HEK293 (cell line): ENCODE results near the gene TAMALIN.

Experiments used
- CTCF ChIA-PET: fragments of 350-600 bp; formaldehyde crosslinking; extraction: SDS; loops from one replicate; lab custom pipeline; 2021; ENCODE audit warnings: antibody characterized with exemption; lab: Yijun Ruan, JAX
- POLR2A ChIA-PET: fragments of 300-600 bp; formaldehyde crosslinking; extraction: SDS; loops from one replicate; lab custom pipeline; 2020; ENCODE audit warnings: antibody characterized with exemption, inconsistent platforms; lab: Yijun Ruan, JAX
- H3K27ac ChIP-seq: fragments of 200-500 bp; sonication (Bioruptor generic); 2 replicates; pipeline ENCODE4 v1.5.1; 2014; ENCODE audit warnings: low read depth, low read length, control low read depth, inconsistent platforms; ENCODE audit errors: extremely low read depth
- H3K36me3 ChIP-seq, 2 experiments: fragments of 200-500 bp in 1 of 2; sonication (Bioruptor generic) in 1 of 2; 1 replicate in 1 of 2; 2 replicates in 1 of 2; pipeline ENCODE4 v1.5.1; 2014 to 2017; ENCODE audit warnings: inconsistent platforms in 2 of 2, low read length in 2 of 2; ENCODE audit not compliant: control insufficient read depth in 2 of 2, insufficient read depth in 1 of 2
- H3K4me1 ChIP-seq: fragments of 200-500 bp; sonication (Bioruptor generic); 2 replicates; pipeline ENCODE4 v1.5.1; 2014; ENCODE audit warnings: mild to moderate bottlenecking, low read length, inconsistent platforms; ENCODE audit not compliant: control insufficient read depth, insufficient read depth
- H3K4me3 ChIP-seq: 2 replicates; pipeline ENCODE4 v1.5.1; 2011; ENCODE audit warnings: low read depth, mild to moderate bottlenecking, control low read depth, low read length, moderate library complexity
- H3K9me3 ChIP-seq: fragments of 200-500 bp; sonication (Bioruptor generic); 2 replicates; pipeline ENCODE4 v1.5.1; 2014; ENCODE audit warnings: low read depth, low read length, inconsistent platforms; ENCODE audit not compliant: control insufficient read depth, insufficient read depth
- FEZF1 ChIP-seq: fragments of 450-650 bp; formaldehyde crosslinking; IDR thresholded peaks from 2 replicates; pipeline ENCODE4 v1.5.1; 2016; ENCODE audit warnings: missing biosample characterization, missing genetic modification characterization
- GLIS1 ChIP-seq: fragments of 450-650 bp; formaldehyde crosslinking; IDR thresholded peaks from 2 replicates; pipeline ENCODE4 v1.5.1; 2016; ENCODE audit warnings: missing biosample characterization, missing genetic modification characterization
- GLIS2 ChIP-seq: fragments of 450-650 bp; formaldehyde crosslinking; IDR thresholded peaks from 2 replicates; pipeline ENCODE4 v1.5.1; 2016; ENCODE audit warnings: missing biosample characterization, missing genetic modification characterization
- KLF1 ChIP-seq: fragments of 450-650 bp; formaldehyde crosslinking; IDR thresholded peaks from 2 replicates; pipeline ENCODE4 v1.5.1; 2016; ENCODE audit warnings: missing biosample characterization, missing genetic modification characterization
- SP2 ChIP-seq: fragments of 450-650 bp; formaldehyde crosslinking; IDR thresholded peaks from 2 replicates; pipeline ENCODE4 v1.5.1; 2016; ENCODE audit warnings: missing biosample characterization, missing genetic modification characterization
- TCF7L2 ChIP-seq: IDR thresholded peaks from 2 replicates; pipeline ENCODE4 v1.6.1; 2011; ENCODE audit warnings: low read depth, mild to moderate bottlenecking, inconsistent platforms, low read length, moderate library complexity, borderline replicate concordance
- ZBTB20 ChIP-seq: fragments of 450-650 bp; formaldehyde crosslinking; IDR thresholded peaks from 2 replicates; pipeline ENCODE4 v1.5.1; 2016; ENCODE audit warnings: missing biosample characterization, missing genetic modification characterization
- ZIC2 ChIP-seq: fragments of 450-650 bp; formaldehyde crosslinking; IDR thresholded peaks from 2 replicates; pipeline ENCODE4 v1.5.1; 2016; ENCODE audit warnings: missing biosample characterization, missing genetic modification characterization
- ZNF184 ChIP-seq: fragments of 450-650 bp; IDR thresholded peaks from 2 replicates; pipeline ENCODE4 v1.5.1; 2018; ENCODE audit warnings: missing biosample characterization, mild to moderate bottlenecking, missing genetic modification characterization
- ZNF266 ChIP-seq: fragments of 450-650 bp; formaldehyde crosslinking; IDR thresholded peaks from 2 replicates; pipeline ENCODE4 v1.5.1; 2016; ENCODE audit warnings: missing biosample characterization, missing genetic modification characterization, low read depth
- ZNF335 ChIP-seq: fragments of 450-650 bp; formaldehyde crosslinking; conservative IDR thresholded peaks from 2 replicates; pipeline ENCODE4 v1.5.1; 2016; ENCODE audit warnings: missing biosample characterization, missing genetic modification characterization
- ZNF354C ChIP-seq: fragments of 450-650 bp; formaldehyde crosslinking; IDR thresholded peaks from 2 replicates; pipeline ENCODE4 v1.5.1; 2016; ENCODE audit warnings: missing biosample characterization, missing genetic modification characterization, low read depth, borderline replicate concordance
- ZNF521 ChIP-seq: fragments of 450-650 bp; formaldehyde crosslinking; IDR thresholded peaks from 2 replicates; pipeline ENCODE4 v1.5.1; 2017; ENCODE audit warnings: missing biosample characterization, mild to moderate bottlenecking, missing genetic modification characterization
- ZNF768 ChIP-seq: fragments of 450-650 bp; formaldehyde crosslinking; IDR thresholded peaks from 2 replicates; pipeline ENCODE4 v1.5.1; 2018; ENCODE audit warnings: missing biosample characterization, mild to moderate bottlenecking, missing genetic modification characterization
- TF ChIP-seq, protein P1 (sequence below): fragments of 450-650 bp; IDR thresholded peaks from 2 replicates; pipeline ENCODE4 v1.5.1; 2018; ENCODE audit warnings: missing biosample characterization, mild to moderate bottlenecking, missing genetic modification characterization
- TF ChIP-seq, protein P2 (sequence below): fragments of 450-650 bp; formaldehyde crosslinking; IDR thresholded peaks from 2 replicates; pipeline ENCODE4 v1.5.1; 2016; ENCODE audit warnings: missing biosample characterization, missing genetic modification characterization
- TF ChIP-seq, protein P3 (sequence below): fragments of 450-650 bp; formaldehyde crosslinking; IDR thresholded peaks from 2 replicates; pipeline ENCODE4 v1.5.1; 2017; ENCODE audit warnings: missing biosample characterization, missing genetic modification characterization

Gene TAMALIN

DNA sequence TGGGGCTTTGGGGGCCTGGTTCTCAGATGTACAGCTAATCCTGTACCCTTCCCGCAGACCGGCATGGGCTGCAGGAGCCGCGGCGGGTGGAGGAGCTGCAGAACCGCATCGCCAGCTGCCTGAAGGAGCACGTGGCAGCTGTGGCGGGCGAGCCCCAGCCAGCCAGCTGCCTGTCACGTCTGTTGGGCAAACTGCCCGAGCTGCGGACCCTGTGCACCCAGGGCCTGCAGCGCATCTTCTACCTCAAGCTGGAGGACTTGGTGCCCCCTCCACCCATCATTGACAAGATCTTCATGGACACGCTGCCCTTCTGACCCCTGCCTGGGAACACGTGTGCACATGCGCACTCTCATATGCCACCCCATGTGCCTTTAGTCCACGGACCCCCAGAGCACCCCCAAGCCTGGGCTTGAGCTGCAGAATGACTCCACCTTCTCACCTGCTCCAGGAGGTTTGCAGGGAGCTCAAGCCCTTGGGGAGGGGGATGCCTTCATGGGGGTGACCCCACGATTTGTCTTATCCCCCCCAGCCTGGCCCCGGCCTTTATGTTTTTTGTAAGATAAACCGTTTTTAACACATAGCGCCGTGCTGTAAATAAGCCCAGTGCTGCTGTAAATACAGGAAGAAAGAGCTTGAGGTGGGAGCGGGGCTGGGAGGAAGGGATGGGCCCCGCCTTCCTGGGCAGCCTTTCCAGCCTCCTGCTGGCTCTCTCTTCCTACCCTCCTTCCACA is 52.0 kb downstream of the TAMALIN start:
- no peaks in the 10 kb centered on the region for H3K9me3 ChIP-seq
- POLR2A ChIA-PET: no interaction called here
- no peak overlapping the region for H3K4me3 ChIP-seq
- H3K36me3 ChIP-seq: peaks cover 0 to 38% of the 10 kb centered on the region in 2 experiments; a peak in 1 of 3 replicates
- H3K4me1 ChIP-seq: no peaks in the 10 kb centered on the region
- H3K27ac ChIP-seq: no peak overlapping the region
- TF ChIP-seq ZNF354C (no peak), ZNF184 (tag by site-specific recombination) (no peak), ZNF335 (tag by site-specific recombination) (no peak), SP2 (peak; percentile 37; the same call in 1 of the 2 replicates), GLIS2 (tag by site-specific recombination) (peak; percentile 40; the same call in 1 of the 2 replicates), ZBTB20 (tag by site-specific recombination) (no peak)
- TF ChIP-seq, protein P1, sequence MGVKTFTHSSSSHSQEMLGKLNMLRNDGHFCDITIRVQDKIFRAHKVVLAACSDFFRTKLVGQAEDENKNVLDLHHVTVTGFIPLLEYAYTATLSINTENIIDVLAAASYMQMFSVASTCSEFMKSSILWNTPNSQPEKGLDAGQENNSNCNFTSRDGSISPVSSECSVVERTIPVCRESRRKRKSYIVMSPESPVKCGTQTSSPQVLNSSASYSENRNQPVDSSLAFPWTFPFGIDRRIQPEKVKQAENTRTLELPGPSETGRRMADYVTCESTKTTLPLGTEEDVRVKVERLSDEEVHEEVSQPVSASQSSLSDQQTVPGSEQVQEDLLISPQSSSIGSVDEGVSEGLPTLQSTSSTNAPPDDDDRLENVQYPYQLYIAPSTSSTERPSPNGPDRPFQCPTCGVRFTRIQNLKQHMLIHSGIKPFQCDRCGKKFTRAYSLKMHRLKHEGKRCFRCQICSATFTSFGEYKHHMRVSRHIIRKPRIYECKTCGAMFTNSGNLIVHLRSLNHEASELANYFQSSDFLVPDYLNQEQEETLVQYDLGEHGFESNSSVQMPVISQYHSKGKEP (tag by site-specific recombination): 0 out of 2 replicates have a peak, but pooled peaks have one; percentile 18
- TF ChIP-seq, protein P2, sequence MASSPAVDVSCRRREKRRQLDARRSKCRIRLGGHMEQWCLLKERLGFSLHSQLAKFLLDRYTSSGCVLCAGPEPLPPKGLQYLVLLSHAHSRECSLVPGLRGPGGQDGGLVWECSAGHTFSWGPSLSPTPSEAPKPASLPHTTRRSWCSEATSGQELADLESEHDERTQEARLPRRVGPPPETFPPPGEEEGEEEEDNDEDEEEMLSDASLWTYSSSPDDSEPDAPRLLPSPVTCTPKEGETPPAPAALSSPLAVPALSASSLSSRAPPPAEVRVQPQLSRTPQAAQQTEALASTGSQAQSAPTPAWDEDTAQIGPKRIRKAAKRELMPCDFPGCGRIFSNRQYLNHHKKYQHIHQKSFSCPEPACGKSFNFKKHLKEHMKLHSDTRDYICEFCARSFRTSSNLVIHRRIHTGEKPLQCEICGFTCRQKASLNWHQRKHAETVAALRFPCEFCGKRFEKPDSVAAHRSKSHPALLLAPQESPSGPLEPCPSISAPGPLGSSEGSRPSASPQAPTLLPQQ (tag by site-specific recombination): no peak
- CTCF ChIA-PET: interaction anchor here (0.6 to 34.8 kb wide), 4 partner anchors 11 to 1689 kb away, joined by 5 to 794 read pairs (median 8); partner anchors contain the start of gene ATG101

DNA sequence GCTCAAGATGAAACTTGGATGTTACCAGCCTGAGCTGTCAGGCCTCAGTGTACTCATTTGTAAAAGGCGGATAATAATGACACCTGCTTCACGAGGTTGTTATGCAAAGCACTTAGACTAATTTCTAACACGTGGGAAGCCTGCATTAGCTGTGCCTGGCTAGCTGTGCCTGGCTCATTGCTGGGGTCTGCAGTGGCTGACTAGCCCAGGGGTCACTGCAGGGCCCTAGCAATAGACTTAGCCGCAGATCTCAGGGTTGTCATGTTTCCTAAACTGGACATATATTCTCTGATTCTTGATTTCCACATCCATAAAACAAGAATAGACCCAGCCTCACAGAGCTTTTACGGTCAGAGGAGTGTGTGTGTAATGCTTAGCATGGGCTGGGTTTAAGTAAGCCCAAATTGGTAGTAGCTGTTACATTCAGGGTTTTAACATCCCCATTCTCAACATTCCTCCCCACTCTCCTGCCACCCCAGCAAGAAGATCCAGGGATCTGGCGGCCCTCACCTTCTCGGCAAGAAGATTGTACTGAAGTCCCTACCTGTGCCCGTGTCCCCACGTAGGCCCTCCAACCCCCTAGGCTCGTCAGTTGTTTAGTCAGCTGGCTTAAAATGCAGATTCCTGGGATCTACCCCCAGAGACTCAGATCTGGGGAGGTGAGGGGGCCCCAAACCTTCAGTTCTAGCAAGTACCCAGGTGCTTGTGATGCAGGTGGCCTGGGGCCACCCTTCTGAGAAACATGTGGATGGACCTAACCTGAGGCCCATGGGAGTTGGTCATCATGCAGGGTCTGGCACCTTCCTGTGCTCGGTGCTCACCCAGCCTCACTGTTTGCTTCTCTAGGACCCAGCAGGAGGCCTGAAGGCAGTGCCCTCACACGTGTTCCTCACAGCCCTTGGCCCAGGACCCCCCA is 53.1 kb downstream of the TAMALIN start:
- Histone ChIP-seq H3K9me3 (no peaks in the 10 kb centered on the region), H3K4me3 (no peak overlapping the region), H3K27ac (no peak overlapping the region), H3K4me1 (no peaks in the 10 kb centered on the region), H3K36me3 (peaks cover 0 to 34% of the 10 kb centered on the region in 2 experiments; a peak in 1 of 3 replicates)
- ChIA-PET POLR2A (no interaction called here), CTCF (interaction anchor here (0.7 to 34.8 kb wide), 4 partner anchors 8 to 33 kb away, joined by 3 to 794 read pairs (median 8); partner anchors contain the start of gene ATG101)
- TF ChIP-seq ZNF521 (tag by site-specific recombination) (no peak), GLIS1 (tag by site-specific recombination) (0 out of 2 replicates have a peak, but pooled peaks have one; percentile 45), GLIS2 (tag by site-specific recombination) (0 out of 2 replicates have a peak, but pooled peaks have one; percentile 20), ZBTB20 (tag by site-specific recombination) (peak; percentile 18; the same call in 1 of the 2 replicates), ZIC2 (peak; percentile 32; the same call in 1 of the 2 replicates), ZNF768 (tag by site-specific recombination) (no peak), TCF7L2 (no peak), FEZF1 (no peak), KLF1 (no peak), ZNF266 (tag by site-specific recombination) (no peak)
- TF ChIP-seq, protein P3, sequence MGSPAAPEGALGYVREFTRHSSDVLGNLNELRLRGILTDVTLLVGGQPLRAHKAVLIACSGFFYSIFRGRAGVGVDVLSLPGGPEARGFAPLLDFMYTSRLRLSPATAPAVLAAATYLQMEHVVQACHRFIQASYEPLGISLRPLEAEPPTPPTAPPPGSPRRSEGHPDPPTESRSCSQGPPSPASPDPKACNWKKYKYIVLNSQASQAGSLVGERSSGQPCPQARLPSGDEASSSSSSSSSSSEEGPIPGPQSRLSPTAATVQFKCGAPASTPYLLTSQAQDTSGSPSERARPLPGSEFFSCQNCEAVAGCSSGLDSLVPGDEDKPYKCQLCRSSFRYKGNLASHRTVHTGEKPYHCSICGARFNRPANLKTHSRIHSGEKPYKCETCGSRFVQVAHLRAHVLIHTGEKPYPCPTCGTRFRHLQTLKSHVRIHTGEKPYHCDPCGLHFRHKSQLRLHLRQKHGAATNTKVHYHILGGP: no peak
